WTC11 (cell line): ENCODE measurements around the gene CAMTA1.

Source experiments
- ATF1 ChIP-seq: sonication (generic); formaldehyde crosslinking; IDR thresholded peaks from 2 replicates; pipeline ENCODE4 v1.8.1; 2023; ENCODE audit warnings: mild to moderate bottlenecking, moderate library complexity, missing genetic modification reagents
- CTCF ChIP-seq: fragments of 200-600 bp; IDR thresholded peaks from 2 replicates; pipeline ENCODE4 v1.8.0; 2022; ENCODE audit warnings: antibody characterized with exemption
- E2F1 ChIP-seq: sonication (generic); formaldehyde crosslinking; IDR thresholded peaks from 2 replicates; pipeline ENCODE4 v1.8.0; 2022; ENCODE audit warnings: mild to moderate bottlenecking, missing genetic modification reagents
- IRF2 ChIP-seq: sonication (generic); formaldehyde crosslinking; IDR thresholded peaks from 2 replicates; pipeline ENCODE4 v1.8.0; 2022; ENCODE audit warnings: low read depth, missing genetic modification reagents, borderline replicate concordance
- JUN ChIP-seq: sonication (generic); formaldehyde crosslinking; IDR thresholded peaks from 2 replicates; pipeline ENCODE4 v1.8.0; 2023; ENCODE audit warnings: mild to moderate bottlenecking, missing genetic modification reagents
- NR1H2 ChIP-seq: sonication (generic); formaldehyde crosslinking; IDR thresholded peaks from 2 replicates; pipeline ENCODE4 v1.9.0; 2021; ENCODE audit warnings: mild to moderate bottlenecking, moderate library complexity, missing genetic modification reagents
- TEAD1 ChIP-seq: sonication (generic); formaldehyde crosslinking; IDR thresholded peaks from 2 replicates; pipeline ENCODE4 v1.8.0; 2022; ENCODE audit warnings: mild to moderate bottlenecking, missing genetic modification reagents
- ZSCAN18 ChIP-seq: fragments of 250-450 bp; sonication (Bioruptor Pico); IDR thresholded peaks from 2 replicates; pipeline ENCODE4 v2.1.2; 2022; ENCODE audit warnings: mild to moderate bottlenecking, moderate library complexity

GRCh38 chr1:7562729-7563605 is 777.7 kb downstream of the CAMTA1 start:
- no peak for TF ChIP-seq NR1H2 (CRISPR knock-in tag)
- TF ChIP-seq E2F1 (CRISPR knock-in tag) = no peak
- no peak for TF ChIP-seq CTCF
- no peak for TF ChIP-seq ATF1 (CRISPR knock-in tag)
- no peak for TF ChIP-seq TEAD1 (CRISPR knock-in tag)
- no peak for TF ChIP-seq ZSCAN18 (CRISPR knock-in tag)
- TF ChIP-seq IRF2 = no peak
- TF ChIP-seq JUN = no peak
